ENCODE measurements around the gene MAP1LC3A.

- TF ChIP-seq CTCF (IDR thresholded peaks at IDR 0.05) = peak in 1 of 4 donors; percentile 4
- peak; percentile 57 for TF ChIP-seq POLR2A (IDR thresholded peaks at IDR 0.05)
These were observed at the start of gene MAP1LC3A for GRCh38 chr20:34558320-34559218.
